D721Med (cell line): ENCODE results near the gene ATP8A2.

Experiments used
- DNase-seq: peaks from one replicate; pipeline ENCODE4 v3.0.0; 2011; ENCODE audit warnings: low spot score; ENCODE audit not compliant: insufficient read length
- FAIRE-seq: peaks from 2 replicates; lab custom pipeline; 2011; peaks lifted over from hg19 to GRCh38; lab: Jason Lieb, UNC
- TF ChIP-seq, protein P1 (sequence below): IDR thresholded peaks from 2 replicates; pipeline ENCODE4 v1.5.1; 2012; ENCODE audit warnings: mild to moderate bottlenecking, control low read depth; ENCODE audit not compliant: insufficient read depth; ENCODE audit errors: missing control alignments

The ATP8A2 gene

DNA sequence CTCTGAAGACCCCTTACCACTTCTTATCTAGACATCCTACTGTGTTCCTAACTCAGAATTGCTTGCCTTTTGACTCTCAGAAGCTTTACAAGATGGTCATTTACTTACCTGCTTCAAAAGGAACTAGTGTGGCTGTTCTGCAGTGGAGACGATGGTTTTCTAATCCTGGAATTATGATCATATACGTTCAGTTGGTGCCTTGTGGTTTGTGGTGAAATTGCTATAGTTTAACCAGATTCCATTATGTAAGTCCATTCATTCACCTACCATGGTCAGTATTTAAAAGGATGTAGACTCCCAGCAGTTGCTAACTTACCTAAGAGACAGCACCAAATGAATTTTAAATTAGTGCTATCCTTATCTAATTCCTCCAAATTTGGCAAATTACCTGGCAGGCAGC lies 469.2 kb downstream of the ATP8A2 start:
- FAIRE-seq: no peak
- TF ChIP-seq, protein P1, sequence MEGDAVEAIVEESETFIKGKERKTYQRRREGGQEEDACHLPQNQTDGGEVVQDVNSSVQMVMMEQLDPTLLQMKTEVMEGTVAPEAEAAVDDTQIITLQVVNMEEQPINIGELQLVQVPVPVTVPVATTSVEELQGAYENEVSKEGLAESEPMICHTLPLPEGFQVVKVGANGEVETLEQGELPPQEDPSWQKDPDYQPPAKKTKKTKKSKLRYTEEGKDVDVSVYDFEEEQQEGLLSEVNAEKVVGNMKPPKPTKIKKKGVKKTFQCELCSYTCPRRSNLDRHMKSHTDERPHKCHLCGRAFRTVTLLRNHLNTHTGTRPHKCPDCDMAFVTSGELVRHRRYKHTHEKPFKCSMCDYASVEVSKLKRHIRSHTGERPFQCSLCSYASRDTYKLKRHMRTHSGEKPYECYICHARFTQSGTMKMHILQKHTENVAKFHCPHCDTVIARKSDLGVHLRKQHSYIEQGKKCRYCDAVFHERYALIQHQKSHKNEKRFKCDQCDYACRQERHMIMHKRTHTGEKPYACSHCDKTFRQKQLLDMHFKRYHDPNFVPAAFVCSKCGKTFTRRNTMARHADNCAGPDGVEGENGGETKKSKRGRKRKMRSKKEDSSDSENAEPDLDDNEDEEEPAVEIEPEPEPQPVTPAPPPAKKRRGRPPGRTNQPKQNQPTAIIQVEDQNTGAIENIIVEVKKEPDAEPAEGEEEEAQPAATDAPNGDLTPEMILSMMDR: no peak
- DNase-seq: no peak

- no peak for FAIRE-seq
- TF ChIP-seq, protein P1: no peak
- DNase-seq: no peak
Observed at GRCh38 chr13:25843692-25844091, 471.9 kb downstream of the ATP8A2 start.

DNA sequence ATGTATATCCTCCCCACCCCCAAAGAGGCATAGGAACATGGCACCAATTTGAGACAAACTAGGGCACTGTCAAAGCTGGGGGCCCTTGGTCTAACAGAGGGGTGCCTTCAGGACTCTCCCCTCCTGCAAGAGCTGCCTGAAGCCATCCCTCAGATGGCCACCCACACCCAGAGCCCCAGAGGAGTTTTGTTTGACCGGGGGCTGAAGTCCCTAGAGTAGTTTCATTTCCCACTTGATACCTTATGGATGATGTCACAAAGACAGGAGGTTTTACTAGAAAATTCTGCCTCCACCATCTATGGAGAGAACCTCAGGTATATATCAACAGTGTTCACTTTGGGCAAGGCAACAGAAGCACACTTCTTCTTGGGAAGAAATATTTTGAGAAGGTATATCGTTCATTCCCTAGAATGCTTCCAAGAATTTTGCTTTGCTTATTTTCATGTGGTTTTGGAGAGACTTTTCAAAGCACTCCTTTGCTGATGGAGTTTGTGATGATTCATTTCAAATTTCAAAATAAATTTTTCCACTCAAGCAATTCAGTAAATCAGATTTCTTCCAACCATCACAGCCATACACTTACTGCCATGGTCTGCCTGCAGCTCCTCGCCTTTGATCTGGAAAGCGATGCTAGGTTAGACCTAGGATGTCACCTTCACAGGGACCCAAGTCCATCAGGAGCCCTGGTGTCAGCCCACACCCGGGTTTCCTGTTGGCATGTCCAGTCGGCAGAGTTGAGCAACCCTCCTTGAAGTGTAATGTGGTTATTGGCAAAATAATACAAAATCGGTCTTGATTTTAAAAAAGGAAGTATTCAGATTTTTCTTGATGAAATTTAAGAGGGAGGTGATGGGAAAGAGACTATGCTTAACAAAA lies 473.0 kb downstream of the ATP8A2 start:
- DNase-seq: no peak
- TF ChIP-seq, protein P1: no peak
- no peak for FAIRE-seq

DNA sequence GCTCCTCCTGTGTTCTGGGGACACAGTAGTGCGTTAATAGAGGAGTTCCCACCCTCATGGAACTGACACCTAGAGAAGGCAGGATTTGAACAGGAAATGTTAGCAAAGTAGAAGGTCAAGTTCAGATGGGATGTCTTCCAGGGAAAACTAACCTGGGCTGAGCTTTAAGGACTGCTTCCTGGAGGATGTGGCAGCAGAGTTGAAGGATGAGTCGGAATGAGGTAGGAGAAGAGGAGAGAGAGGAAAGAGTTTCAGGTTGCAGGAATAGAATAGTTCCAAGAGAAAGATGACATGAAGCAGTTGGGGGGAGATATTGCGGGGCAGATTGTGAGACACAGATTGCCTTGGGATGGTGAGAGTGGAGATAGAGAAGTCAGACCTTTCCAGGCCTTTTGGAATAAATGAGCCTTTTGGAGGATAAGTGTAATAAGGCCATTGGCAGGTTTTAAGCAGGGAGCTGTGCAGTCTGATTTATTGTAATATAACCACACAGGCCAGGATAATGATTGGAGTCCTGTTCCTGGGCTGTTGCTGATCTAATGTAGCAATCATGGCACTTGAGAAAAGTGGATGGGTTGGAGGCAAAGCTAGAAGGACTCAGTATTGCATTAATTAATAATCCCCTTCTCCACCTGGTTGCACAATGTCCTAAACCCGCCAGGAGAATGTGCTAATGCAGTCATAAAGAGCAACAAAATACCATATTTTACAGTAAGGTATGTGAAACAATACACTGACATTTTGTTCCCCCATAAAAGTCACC lies 474.6 kb downstream of the ATP8A2 start:
- no peak for DNase-seq
- TF ChIP-seq, protein P1: no peak
- no peak for FAIRE-seq

GRCh38 chr13:25847145-25847544 lies 475.4 kb downstream of the ATP8A2 start:
- no peak for DNase-seq
- TF ChIP-seq, protein P1: no peak

DNA sequence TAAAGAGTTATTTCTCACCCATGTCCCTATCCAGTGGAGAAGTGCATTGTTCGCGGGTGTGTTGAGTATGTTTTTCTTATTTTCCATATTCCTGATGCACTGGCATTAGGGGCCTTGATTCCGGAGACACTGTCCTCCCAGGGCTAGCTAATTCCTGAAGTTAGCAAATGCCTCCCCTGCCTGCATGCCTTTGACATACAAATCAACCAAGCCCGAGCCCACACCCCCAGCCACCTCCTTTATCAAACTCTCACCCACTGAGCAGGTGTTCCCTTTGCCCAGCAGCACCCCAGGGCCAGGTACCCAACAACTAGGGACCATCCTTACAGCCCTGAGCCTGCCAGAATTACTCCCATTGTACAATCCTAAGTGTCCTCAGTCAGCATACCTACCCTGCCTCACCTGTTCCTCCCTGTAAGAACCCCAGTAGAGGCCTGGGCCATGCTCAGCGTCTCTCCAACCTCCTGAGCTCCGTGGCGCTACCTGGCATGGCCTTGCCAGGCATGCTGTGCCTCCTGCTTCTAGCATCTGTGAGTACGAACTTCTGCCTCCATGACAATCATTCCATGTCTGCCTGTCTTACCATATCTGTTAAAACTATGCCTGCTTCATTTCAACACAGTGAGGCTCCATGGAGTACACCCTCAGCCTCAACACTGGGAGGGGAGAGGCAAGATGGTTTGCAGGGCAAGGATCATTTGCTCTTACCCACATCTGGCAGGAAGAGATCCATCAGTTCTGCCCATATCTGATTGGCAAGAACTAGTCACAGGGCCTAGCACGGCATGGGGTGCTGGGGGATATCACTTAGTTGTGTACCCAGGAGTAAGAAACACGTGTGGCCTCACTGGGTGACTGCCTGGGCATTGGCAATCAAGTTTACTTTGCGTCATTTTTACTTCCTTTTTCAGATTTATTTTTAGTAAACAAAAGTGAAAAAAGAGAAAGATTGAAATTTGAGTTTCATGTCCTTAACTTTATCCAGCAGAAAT lies 476.2 kb downstream of the ATP8A2 start:
- TF ChIP-seq, protein P1: no peak
- DNase-seq (no peak), FAIRE-seq (no peak)

More at GRCh38 chr13:25847145-25847544, 475.4 kb downstream of the ATP8A2 start:
- FAIRE-seq: no peak
